PFSK-1 (cell line): ENCODE data around the gene COPG2.

Source experiments
- POLR2AphosphoS5 ChIP-seq: IDR thresholded peaks from 2 replicates; pipeline ENCODE4 v1.6.1; 2012; ENCODE audit warnings: low read depth, mild to moderate bottlenecking, control low read depth, low read length, moderate library complexity
- SIN3A ChIP-seq: IDR thresholded peaks from 2 replicates; pipeline ENCODE4 v1.6.1; 2012; ENCODE audit warnings: mild to moderate bottlenecking, low read length, moderate library complexity, borderline replicate concordance; ENCODE audit not compliant: insufficient read depth
- TAF1 ChIP-seq: IDR thresholded peaks from 2 replicates; pipeline ENCODE4 v1.6.1; 2012; ENCODE audit warnings: low read length, control low read depth, borderline replicate concordance; ENCODE audit not compliant: insufficient read depth

- TF ChIP-seq SIN3A (no peak), POLR2AphosphoS5 (no peak), TAF1 (no peak)
These were observed 210.3 kb downstream of the COPG2 start for GRCh38 chr7:130458257-130458656.
